ENCODE results near the gene RS1.

RS1 gene

DNA sequence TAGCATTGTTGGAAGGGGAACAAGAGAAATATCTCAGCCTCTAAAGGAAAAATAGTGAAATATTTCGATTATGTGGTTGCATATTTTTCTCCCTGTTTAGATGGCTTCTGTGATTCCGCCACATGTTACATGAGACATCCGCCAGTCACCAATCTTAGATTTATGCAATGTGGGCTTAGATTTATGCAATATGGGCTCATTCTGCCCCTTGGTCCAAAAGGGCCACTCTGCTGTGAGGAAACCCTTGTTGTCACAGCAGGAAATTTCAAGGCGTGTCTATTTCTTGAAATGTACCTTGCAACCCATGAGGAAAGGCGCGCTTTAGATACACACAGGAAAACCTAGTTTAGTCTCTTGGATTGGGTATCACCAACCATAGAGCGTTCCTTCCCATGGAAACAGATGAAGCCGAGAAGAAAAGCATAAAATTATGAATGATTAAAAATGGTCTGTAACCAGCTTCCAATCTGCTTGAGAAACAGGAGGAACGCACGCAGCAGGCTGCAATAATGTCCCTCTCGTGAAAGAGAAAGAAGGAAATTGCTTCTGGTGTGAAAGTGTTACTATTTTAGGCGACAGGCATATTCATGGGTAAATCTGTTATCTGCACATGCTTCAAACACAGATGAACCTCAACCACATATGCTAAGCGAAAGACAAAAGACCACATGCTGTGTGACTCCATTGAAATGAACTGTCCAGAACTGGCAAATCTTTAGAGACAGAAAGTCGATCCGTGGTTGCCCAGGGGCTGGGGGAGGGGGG lies 3.7 kb downstream of the RS1 start:
- DNase-seq (ENCODE audit: low spot score): no peak

GRCh38 chrX:18666614-18667013 lies 5.3 kb downstream of the RS1 start:
- DNase-seq (ENCODE audit: low spot score): no peak

- no peak for DNase-seq (ENCODE audit: low spot score)
Observed at GRCh38 chrX:18664947-18665346, 7.0 kb downstream of the RS1 start.

DNA sequence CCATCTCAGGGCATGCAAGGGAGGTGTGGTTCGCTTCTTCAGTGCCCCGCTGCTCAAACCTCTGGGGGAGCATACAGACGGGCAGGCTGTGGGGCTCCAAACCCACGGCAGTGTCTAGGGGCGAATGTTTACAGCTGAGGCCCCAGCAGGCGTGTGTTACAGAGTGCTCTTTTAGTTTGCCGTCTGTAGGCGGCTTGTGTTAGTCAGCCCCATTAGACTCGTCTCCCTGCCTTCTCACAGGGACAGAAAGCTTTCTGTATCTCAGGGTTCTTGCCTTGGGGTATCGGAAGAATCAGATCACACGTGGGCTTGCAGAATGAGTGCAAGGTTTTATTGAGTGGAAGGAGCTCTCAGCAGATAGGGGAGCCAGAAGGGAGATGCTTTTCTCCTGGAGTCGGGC lies 10.6 kb downstream of the RS1 start:
- no peak for DNase-seq (ENCODE audit: low spot score)

DNA sequence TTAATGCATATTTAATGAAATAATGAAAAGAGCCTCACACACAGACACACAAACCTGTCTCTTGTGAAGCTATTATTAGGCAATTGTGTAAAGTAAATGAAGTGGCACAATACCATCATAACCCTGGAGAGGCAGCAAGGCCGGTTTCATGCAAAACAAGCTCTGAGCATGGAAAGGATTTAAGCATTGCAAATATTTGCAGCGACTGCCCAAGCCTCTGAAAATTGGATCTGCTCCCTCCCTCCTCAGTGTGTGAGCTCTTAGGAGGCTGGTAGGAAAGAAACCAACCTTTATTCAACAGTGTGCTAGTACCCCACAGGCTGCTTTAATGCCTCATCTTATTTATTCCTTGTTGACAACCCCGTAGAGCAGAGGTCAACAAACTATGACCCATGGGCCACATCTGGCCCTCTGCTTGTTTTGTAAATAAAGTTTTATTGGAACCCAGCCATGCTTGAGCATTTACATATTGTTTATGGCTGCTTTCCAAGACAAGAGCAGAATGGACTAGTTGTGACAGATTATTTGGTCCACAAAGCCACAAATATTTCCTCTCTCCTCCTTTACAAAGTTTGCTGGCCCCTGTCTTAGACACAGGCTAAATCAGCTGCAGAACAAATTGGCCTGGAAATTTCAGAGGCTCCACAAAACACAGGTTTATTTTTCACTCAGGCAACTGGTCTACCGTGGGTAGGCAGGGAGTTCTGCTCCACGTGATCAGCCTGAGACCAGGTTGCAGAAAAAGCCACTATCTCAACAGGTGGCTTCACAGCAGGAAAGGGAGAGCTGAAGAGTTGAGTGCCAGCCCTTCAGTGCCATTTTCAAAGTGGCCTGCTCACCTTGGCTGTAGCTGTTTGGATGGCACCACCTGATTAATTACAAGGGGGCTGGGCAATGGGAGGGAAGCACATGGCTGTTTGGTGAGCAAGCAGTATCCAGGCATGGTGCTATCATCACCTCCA lies 16.8 kb downstream of the RS1 start:
- DNase-seq (ENCODE audit: low spot score): no peak

DNA sequence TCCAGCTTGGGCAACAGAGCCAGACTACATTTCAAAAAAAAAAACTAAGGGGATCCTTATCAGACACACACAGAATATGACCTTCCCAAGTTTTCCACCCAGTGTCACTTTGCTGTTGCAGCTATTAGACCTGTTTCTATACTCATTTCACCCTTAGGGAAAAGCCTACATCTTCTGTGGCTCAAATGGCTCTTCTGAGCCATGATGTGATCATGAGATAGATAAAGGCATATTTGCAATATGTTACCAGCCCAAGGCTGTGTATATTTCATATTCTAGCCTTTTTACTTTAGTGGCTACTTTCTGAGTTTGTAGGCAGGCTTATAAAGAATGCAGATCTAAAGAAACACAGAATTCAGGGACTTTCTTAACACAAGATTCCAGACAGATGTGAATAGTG lies 19.3 kb downstream of the RS1 start:
- DNase-seq (ENCODE audit: low spot score): no peak

GRCh38 chrX:18650662-18651061 lies 21.2 kb downstream of the RS1 start:
- DNase-seq (ENCODE audit: low spot score): no peak

DNA sequence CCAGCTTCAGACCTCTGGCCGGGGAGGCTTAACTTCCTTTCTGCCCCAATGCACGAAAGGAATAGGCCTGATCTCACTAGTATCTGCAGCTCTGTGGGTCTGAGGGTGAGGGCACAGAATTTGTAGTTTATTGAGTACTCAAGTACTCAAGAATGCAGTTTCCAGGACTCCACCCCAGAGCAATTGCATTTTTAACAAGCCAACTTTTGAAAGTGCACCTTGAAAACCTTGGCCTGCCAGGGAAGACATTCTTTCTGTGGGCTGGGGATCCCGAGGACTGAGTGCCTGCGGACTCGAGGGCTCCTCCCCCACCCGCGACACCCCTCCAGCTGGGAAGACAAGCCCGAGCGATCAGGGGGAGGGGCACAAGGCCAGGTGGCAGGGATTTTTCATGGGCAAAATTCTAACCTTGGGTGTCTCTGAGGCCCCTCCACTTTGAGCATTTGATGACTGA lies 22.4 kb downstream of the RS1 start:
- DNase-seq (ENCODE audit: low spot score): no peak

DNA sequence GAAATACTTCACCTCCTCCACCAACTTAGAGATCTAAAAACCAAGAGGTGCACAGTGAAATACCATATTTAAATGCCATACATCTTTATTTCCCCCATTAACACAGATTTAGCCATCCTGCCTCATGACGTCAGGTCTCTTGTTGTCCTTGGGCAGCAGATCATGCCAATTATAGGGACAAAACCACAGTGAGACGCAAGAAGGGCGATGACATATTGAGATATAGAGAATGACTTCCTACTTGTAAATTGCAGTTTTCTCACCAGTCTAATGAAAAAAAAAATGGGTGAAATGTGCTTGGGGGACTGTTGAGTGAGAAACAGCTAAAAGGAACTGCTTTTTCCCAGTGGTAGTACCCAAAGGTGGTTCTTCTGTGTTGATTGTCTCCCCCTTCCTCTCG lies 24.3 kb downstream of the RS1 start:
- DNase-seq (ENCODE audit: low spot score): no peak

GRCh38 chrX:18643853-18644252 lies 28.1 kb downstream of the RS1 start:
- DNase-seq (ENCODE audit: low spot score): no peak

DNA sequence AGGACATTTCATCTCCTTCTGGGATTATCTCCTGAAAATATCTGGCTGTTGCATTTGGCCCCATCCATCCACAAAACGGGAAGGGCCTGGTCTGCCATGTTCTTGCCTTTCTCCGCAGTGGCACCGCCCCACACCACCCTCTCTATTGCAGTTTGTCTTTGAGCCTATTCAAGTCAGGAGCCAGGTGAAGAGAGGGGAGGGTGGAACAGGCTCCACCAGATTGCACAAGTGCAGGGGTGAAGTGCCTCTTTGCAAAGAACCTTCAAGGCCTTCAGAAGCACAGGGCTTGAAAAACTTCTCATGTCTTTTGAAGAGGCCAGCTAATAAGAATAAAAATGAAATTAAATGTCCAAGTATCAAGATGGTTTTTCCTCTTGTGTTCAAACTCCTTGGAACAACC lies 28.7 kb downstream of the RS1 start:
- no peak for DNase-seq (ENCODE audit: low spot score)

GRCh38 chrX:18640686-18641085 lies 31.2 kb downstream of the RS1 start:
- DNase-seq (ENCODE audit: low spot score): peak; percentile 1

DNA sequence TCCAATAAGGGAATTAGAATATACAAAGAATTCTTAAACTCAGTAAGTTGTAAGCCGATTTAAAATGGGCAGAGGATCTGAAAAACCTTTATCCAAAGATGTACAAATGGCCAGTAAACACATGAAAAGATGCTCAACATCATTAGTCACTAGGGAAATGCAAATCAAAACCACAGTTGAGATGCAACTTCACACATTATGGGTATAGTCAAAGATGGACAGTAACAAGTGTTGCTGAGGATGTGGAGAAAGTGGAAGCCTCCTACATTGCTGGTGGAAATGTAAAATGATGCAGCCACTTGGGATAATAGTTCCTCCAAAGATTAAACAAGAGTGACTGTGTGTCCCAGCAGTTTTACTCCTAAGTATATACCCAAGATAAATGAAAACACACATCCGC lies 32.6 kb downstream of the RS1 start:
- no peak for DNase-seq (ENCODE audit: low spot score)

GRCh38 chrX:18638398-18638797 lies 33.5 kb downstream of the RS1 start:
- no peak for DNase-seq (ENCODE audit: low spot score)

- DNase-seq (ENCODE audit: low spot score): no peak
Observed at GRCh38 chrX:18630934-18631333, 41.0 kb downstream of the RS1 start.

DNA sequence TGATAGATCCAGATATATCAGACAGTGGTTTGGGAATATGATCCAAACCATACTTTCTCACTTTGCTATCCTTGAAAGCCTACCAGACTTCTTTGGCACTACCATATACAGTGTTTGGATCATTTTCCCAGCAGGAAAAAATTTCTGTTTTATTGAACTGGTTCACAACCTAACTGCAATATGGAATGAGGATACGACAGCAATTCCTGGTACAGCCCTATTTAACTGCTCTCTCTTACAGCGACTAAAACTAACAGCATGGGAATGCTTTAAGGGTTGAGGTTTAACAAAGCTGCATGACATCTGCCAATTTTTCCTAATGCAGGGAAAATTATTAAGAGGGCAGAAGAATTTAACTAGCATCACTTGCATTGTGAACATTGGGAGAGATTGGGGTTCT lies 47.3 kb downstream of the RS1 start:
- no peak for DNase-seq (ENCODE audit: low spot score)

DNA sequence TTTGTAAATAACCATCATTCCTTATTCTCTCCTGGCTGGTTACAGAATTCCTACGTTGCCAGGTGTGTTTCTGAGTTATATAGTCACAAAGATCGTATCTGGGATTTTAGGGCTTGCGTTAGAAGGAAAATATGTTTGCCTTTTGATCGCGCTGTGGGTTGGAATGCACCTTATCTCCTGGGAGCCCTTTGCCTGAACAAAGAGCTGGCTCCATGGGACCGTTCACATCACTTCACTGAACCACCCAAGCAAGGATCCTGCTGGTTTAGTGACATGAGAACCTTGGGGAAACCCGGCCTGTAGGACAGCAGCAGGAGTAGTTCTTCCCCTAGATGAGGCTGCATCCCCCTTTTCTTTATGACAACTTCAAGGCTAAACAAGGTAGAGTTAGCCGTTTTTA lies 51.6 kb downstream of the RS1 start:
- DNase-seq (ENCODE audit: low spot score): no peak

DNA sequence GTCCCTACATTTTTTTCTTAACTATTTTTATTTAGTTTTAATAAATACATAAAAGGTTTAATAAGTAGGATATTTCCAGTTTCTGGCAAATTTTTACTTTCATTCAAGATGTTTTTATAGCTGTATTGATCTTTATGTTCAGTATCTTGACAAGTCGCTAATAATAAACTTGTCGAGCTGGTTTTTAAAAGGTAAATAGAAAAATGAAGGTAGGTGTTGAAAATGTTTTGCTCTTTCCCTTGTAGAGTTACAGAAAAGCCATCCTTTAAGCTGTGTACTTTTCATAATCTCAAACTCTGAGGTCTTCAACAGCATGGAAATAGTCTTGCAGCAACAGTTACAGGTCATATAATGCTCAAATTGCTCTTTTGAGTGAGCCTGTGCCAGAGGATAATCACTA lies 52.6 kb downstream of the RS1 start:
- DNase-seq (ENCODE audit: low spot score): no peak

DNA sequence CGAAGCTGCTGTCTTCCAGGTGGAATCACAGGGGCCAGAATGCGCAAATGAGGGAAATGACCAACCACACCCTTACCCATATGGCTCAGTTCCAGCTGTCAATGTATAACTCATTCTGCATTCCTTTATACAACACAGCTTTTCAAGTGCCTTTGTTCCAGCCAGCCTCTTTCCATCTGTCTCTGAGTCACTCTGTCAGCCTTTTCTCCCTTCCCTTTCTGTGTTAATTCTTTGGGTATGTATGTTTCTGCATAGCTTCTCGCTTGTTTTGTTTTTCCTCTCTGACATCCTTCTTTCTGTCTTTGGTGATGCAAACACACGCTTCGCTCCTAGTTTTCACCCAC lies 54.5 kb downstream of the RS1 start:
- DNase-seq (ENCODE audit: low spot score): peak; percentile 4

GRCh38 chrX:18616688-18617406 lies 55.1 kb downstream of the RS1 start:
- no peak for DNase-seq (ENCODE audit: low spot score)

- no peak for DNase-seq (ENCODE audit: low spot score)
Observed at GRCh38 chrX:18613930-18614639, 57.8 kb downstream of the RS1 start.

DNA sequence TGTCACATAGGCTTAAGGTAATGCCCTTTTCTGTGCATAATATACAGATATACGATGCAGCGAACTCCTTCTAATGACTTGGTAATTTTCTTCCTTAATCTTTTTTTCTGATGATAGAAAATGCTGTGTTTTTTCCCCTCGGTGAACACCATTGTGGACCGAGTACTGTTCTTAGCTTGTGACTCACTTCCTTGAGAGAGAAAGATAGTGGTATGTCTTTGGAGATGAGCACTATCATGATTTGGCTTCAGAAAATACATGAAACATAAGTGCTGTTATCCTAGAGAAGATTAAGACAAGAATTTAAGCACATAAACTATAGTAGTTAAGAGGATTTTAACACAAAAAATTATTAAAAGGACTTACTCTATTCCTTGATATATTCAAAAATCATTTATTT lies 63.9 kb downstream of the RS1 start:
- no peak for DNase-seq (ENCODE audit: low spot score)
